HG03103 (cell line): ENCODE measurements around the gene RTTN.
"Not testable (repeated sequence)": the region's sequence is repeated elsewhere in the genome, so short reads cannot be mapped to it uniquely, and the experiment has no call there.

Experiments used
- ATAC-seq: cut with Tn5 transposase; IDR thresholded peaks from one replicate; pipeline ENCODE4 v1.9.1; 2021; ENCODE audit warnings: low read depth; ENCODE audit not compliant: unreplicated experiment

RTTN gene, protein sequence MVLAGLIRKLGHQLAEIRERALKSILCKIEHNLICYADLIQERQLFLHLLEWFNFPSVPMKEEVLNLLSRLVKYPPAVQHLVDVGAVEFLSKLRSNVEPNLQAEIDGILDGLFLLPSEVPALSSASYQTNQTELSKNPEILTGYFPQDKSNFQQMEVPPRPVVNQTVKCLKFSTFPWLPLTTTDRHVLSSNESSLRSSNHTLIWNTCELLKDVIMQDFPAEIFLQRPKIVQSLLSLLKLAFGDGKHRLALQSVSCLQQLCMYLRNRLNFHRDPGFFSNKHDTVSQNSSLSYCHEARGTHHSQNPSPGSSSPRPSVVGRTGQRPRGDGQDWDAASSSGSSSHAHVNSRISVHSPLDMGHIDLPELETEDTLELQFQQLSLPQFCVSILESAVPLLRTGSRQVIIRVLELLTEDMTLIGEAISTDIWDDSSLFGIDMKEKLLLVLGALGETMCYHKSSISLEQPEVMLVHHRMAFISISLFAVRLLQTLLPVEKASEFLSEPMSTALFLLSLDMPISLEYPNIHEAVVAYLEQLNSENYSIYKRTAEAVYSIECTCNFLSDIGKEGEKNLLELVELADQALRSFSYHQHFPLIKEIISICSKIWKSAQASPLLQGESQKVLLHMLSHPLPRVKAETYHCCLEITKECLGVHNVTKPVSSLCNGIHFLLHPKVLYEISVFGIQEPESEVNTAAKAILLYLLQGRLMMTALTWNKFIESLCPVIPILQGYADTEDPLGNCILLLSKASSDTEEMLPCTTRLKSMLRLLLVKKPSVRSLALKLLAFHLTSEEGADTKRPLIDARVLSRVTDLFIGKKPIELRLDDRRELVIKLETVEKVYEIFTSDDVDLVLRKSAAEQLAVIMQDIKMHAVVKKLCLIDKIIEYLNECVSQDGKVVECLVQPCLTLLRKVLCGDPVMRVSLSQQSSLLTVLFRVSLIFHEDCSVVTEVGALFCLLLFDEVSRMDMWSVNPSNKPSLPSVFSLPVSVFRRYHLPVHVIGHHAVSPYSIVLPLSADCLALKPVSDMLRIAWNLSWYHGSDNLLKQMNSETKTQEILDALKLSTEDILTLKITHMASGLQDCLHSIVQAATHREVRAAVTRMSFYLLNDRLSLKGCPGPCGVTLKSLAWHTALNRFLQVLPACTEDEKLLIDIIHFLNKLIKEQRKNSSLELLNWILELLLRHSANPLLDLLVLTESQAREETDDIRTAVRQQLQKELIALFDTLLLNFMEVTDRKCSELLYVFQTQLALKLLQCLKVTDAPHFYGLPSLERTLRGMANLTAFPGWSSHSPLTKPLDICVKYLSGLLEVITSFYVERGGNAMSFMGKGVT (N-terminal part only)

GRCh38 chr18:70205421-70206397 is at the start of gene RTTN:
Gene RTTN, minus strand, starts transcription at chr18:70205687. Its CDS starts 29 bp downstream, at chr18:70205658.
- peak; percentile 95 for ATAC-seq

DNA sequence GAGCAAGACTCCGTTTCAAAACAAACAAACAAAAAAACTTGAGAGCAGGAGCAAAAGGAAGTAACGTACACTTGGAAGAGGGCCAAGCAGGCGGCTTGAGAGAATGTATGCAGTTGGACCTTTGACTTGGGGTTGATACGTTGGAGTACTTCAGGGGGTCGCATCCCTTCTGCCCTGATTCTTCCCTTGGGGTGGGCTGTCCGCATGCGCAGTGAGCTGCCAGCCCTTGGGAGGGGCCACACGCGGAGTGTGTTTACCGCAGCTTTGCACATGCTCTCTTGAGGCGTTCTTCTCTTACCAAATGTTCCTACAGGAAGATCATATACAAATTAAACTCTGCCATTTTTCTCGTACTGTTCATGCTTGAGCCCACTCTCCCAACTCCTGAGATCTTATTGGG is 45.3 kb upstream of the RTTN start:
- no peak for ATAC-seq

- not testable (repeated sequence) for ATAC-seq
Observed at GRCh38 chr18:70249861-70250260, 44.4 kb upstream of the RTTN start.

GRCh38 chr18:70249118-70249517 is 43.6 kb upstream of the RTTN start:
- ATAC-seq, result no peak

DNA sequence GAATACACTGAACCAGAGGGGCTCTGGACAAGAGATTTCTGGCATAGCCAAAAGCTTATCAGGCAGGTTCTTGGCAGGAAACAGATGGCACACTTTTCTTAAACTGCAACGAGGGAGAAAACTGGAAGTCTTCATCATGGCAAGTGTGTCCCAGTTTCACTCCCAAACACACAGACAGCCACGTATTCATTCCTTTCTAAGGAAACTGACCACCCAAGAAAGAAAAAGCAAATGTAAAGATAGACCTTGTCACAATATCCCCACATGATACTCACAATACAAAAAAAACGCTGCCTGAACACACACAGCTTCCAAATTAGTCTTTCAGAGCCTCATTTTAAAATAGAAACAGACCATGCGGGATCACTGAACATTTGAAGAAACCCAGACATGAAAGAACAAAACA is 40.6 kb upstream of the RTTN start:
- ATAC-seq, result no peak

DNA sequence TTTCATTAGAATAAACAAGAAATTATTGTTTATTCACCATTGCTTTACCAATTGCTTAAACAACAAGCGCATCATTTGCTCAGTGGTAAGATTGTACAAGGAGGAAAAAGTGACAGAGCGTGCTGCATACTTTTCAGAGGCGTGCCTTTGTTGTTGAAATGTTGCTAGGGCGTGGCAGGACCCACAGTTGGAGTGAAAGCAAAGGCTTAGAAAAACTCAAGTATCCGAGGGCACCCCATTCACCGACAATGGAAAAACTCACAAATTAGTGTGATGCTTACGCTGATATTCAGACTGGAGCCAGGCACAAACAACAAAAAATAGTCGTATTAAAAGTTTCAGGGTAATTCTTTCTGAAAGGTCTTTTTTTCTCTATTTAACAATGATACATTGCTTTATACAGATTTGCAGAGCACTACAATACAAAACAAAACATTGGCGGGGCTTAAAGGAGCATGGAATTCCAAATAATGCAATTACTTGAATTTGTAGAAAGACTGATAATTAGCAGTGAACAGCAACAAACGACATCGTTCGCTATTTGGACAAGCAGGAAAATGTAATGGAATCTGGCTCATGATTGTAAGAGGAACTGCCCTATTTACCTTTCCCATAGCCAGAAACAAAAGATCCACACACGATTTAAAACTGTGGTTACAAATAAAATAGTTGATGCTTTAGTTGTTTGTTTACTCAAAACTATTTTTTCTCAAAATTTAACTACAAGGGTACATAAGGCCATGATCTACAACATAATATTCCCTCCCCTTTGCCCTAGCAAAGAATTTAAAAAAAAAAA is 37.8 kb upstream of the RTTN start:
- no peak for ATAC-seq

DNA sequence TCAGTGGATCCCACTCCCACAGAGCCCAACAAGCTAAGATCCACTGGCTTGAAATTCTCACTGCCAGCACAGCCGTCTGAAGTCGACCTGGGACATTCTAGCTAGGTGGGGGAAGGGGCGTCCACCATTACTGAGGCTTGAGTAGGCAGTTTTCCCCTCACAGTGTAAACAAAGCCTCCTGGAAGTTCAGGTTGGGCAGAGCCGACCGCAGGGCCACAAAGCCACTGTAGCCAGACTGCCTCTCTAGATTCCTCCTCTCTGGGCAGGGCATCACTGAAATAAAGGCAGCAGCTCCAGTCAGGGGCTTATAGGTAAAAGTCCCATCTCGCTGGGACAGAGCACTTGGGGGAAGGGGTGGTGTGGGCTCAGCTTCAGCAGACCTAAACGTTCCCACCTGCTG is 31.4 kb upstream of the RTTN start:
- not testable (repeated sequence) for ATAC-seq

DNA sequence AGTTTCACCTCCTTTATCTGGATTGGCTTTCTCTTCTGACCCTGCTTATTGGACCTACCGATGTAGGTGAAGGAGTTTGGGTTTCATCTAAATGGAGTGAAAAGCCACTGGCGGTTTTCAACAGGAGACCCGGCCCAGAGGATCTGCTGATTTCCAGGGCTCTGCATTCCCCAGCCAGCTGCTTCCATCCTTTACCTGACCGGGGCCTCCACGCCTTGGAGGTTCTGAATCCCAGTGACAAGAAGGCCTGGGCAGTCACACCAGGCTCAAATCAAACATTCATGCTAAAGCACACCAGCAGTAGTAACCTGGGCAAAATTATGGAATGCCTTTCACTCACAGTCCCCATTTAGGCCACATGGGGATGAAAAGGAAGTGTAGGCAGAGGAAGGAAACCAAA is 30.0 kb upstream of the RTTN start:
- no peak for ATAC-seq

DNA sequence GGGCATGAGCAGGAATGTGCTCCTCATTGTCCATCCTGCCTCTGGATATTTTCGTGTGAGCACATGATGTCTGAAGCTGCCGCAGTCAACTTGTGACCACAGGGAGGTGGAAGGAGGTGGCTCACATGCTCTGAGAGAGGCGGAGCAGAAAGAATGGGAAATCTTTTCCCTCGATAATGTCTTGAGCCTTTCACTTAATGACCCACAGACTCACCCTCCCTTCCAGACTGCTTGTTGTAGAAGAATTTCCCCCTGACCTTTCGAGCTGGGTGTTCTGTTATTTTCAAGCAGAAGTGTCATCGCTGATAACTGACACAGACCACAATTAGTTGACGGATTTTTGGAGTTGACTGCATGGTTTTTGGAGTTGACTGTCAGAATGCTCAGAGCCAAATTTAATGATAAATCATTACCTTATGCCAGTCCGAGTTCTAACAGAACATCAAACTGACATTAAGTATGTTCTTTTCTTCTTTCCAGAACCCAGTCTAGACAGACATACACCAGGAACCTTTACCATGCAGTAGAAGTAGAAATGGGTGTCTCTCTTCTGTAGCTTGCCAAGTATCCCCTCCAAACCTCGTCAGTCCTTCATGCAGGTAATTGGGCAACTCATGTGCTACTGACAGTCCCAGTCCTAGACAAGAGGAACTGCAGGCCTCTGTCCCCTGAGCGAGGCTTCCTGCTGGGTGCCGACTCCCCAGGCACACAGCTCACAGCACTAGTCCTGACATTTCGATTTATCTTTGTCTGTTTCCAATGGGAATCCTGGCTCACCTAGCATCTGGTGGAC is 29.4 kb upstream of the RTTN start:
- no peak for ATAC-seq

GRCh38 chr18:70233974-70234373 is 28.5 kb upstream of the RTTN start:
- no peak for ATAC-seq

DNA sequence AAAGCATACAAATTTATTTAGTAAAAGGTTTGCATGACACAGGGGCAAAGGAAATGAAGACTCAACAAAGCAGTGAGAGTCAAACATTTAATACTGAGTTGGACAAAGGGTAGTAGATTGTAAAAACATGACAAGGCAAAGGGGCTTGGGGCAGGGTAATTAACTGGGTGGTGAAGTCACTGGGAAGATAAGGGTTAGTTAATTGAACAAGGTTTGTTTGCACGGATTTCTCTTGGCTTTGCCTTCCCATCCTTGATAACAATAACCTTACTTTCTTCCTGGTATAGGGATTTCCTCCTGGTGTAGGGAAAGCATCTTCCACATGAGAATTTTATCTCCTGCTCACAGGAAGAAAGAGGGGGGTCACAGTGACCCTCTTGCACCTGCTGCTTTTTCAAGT is 26.8 kb upstream of the RTTN start:
- ATAC-seq, result no peak

- ATAC-seq, result no peak
Observed at GRCh38 chr18:70229639-70230038, 24.2 kb upstream of the RTTN start.

DNA sequence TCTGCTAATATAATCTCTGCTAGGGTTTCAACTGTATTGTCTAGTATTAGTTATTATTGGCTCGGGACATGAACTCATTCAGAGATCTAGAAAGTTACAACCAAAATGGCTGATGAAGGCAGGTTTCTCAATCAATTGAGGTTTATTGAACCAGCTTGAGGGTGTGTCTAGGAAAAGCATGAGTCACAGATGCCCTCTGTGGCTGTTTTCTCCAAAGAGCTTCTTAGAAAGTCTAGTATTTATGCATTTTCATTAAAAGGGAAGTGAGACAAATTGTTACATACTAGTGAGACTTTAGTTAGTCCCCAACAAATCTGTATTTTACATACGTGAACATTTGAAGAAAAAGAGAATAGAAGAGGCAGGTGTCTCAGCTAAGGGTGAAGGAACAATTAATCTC is 23.0 kb upstream of the RTTN start:
- ATAC-seq, result no peak

DNA sequence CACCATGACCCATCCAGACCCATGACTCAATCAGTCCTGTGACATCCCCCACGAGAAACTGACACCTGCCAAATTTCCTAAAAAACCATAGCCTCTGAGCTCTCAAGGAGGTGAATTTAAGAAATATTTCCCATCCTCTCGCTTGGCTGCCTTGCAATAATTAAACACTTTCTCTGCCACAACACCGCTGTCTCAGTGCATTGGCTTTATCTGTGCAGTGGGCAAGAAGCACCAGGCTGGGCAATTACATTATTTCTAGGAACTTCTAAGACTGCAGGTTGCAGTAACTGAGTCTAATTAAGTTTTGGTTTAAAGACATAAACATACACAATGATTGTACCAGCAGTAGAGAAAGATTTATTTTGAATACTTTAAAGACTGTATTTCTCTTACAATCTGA is 22.0 kb upstream of the RTTN start:
- no peak for ATAC-seq

DNA sequence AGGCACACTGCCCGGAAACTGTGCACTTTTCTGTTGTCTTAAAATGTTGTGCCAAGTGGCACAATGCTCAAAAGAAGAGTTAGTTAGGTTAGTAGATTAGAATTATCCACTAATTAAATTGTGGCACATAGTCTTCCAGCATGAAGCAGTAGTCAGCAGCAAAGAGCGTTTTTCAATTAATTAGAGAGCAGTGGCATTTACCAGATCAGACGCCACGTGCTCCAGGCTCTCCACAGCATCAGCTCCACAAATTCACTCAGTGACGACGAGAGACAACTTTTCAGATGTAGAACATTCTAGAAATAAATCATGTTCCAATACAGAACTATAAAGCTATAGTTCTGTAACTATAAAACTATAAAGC is 16.4 kb upstream of the RTTN start:
- ATAC-seq, result no peak

- no peak for ATAC-seq
Observed at GRCh38 chr18:70221156-70221914, 15.8 kb upstream of the RTTN start.

GRCh38 chr18:70220628-70221027 is 15.1 kb upstream of the RTTN start:
- ATAC-seq, result no peak
